RWPE1 (cell line): ENCODE results near the gene ZC3H18.

Experiments used
- CTCF ChIA-PET: fragments of 350-600 bp; sonication (Branson Sonifier 250); formaldehyde crosslinking; extraction: SDS; loops from one replicate; lab custom pipeline; 2021; lab: Yijun Ruan, JAX
- POLR2A ChIA-PET: fragments of 400-600 bp; formaldehyde crosslinking; extraction: SDS; loops from one replicate; lab custom pipeline; 2020; ENCODE audit warnings: antibody characterized with exemption; ENCODE audit not compliant: low non-redundant PET; lab: Yijun Ruan, JAX
- DNase-seq: peaks from one replicate; pipeline ENCODE4 v3.0.0; 2012; ENCODE audit warnings: low spot score
- H3K27ac ChIP-seq: fragments of 450-650 bp; 2 replicates; pipeline ENCODE4 v1.5.1; 2017
- CTCF ChIP-seq: fragments of 450-650 bp; conservative IDR thresholded peaks from 2 replicates; pipeline ENCODE4 v1.5.1; 2017; ENCODE audit warnings: low read depth, mild to moderate bottlenecking

ZC3H18 gene

GRCh38 chr16:88584676-88585075 lies 14.5 kb downstream of the ZC3H18 start:
- CTCF ChIA-PET: no interaction called here
- no peak for TF ChIP-seq CTCF
- no peak overlapping the region for H3K27ac ChIP-seq
- POLR2A ChIA-PET: no interaction called here
- DNase-seq: no peak

- POLR2A ChIA-PET: no interaction called here
- TF ChIP-seq CTCF: no peak
- H3K27ac ChIP-seq: no peak overlapping the region
- no peak for DNase-seq
- CTCF ChIA-PET: no interaction called here
Measured at GRCh38 chr16:88585269-88585668, 15.1 kb downstream of the ZC3H18 start.

- POLR2A ChIA-PET: no interaction called here
- CTCF ChIA-PET: no interaction called here
- no peak for DNase-seq
- TF ChIP-seq CTCF: no peak
- no peak overlapping the region for H3K27ac ChIP-seq
Measured at GRCh38 chr16:88585927-88586581, 15.9 kb downstream of the ZC3H18 start.

GRCh38 chr16:88588148-88588547 lies 17.9 kb downstream of the ZC3H18 start:
- POLR2A ChIA-PET: no interaction called here
- H3K27ac ChIP-seq: no peak overlapping the region
- CTCF ChIA-PET: interaction anchor here (0.6 kb wide), 1 partner anchor 274 kb away, joined by 3 read pairs; no protein-coding TSS in a partner anchor
- DNase-seq: no peak
- no peak for TF ChIP-seq CTCF

GRCh38 chr16:88588754-88589153 lies 18.6 kb downstream of the ZC3H18 start:
- ChIA-PET CTCF (no interaction called here), POLR2A (no interaction called here)
- no peak for DNase-seq
- H3K27ac ChIP-seq: no peak overlapping the region
- TF ChIP-seq CTCF: no peak

- DNase-seq: no peak
- ChIA-PET POLR2A (interaction anchor here (1.1 kb wide), 1 partner anchor 19 kb away, joined by 4 read pairs; the partner anchor contains the start of gene ZC3H18), CTCF (interaction anchor here (1.0 kb wide), 1 partner anchor 11 kb away, joined by 3 read pairs; no protein-coding TSS in a partner anchor)
- TF ChIP-seq CTCF: no peak
- H3K27ac ChIP-seq: no peak overlapping the region
Measured at GRCh38 chr16:88589441-88589840, 19.2 kb downstream of the ZC3H18 start.
